ENCODE measurements around the gene PRPH2.
"Not testable (repeated sequence)": the region's sequence is repeated elsewhere in the genome, so short reads cannot be mapped to it uniquely, and the experiment has no call there.

DNA sequence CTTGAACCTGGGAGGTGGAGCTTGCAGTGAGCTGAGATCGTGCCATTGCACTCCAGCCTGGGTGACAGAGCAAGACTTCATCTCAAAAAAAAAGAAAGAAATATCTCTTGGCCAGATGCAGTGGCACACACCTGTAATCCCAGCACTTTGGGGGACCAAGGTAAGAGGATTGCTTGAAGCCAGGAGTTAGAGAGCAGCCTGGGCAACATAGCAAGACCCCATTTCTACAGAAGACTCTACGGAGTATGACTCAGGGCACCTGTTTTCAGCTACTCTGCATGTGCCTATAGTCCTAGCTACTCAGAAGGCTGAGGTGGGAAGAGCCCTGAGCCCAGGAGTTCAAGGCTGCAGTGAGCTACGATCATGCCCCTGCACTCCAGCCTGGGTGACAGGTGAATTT, 19.6 kb downstream of the PRPH2 start:
- not testable (repeated sequence) for TF ChIP-seq TCF7L2 (IDR thresholded peaks at IDR 0.05; ENCODE audit: low read depth, low read length); SIN3A (IDR thresholded peaks at IDR 0.05; ENCODE audit: borderline replicate concordance, insufficient read depth, low read depth, low read length)
- TF ChIP-seq, protein P1, sequence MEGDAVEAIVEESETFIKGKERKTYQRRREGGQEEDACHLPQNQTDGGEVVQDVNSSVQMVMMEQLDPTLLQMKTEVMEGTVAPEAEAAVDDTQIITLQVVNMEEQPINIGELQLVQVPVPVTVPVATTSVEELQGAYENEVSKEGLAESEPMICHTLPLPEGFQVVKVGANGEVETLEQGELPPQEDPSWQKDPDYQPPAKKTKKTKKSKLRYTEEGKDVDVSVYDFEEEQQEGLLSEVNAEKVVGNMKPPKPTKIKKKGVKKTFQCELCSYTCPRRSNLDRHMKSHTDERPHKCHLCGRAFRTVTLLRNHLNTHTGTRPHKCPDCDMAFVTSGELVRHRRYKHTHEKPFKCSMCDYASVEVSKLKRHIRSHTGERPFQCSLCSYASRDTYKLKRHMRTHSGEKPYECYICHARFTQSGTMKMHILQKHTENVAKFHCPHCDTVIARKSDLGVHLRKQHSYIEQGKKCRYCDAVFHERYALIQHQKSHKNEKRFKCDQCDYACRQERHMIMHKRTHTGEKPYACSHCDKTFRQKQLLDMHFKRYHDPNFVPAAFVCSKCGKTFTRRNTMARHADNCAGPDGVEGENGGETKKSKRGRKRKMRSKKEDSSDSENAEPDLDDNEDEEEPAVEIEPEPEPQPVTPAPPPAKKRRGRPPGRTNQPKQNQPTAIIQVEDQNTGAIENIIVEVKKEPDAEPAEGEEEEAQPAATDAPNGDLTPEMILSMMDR (IDR thresholded peaks at IDR 0.05) = not testable (repeated sequence)

All from Panc1 (cell line).